Superior temporal gyrus (tissue), 1 donor: ENCODE data around the gene CAPN1.

ENCODE experiments used
- DNase-seq: peaks from one replicate; pipeline ENCODE4 v3.0.0-alpha.2; 2016; ENCODE audit errors: extremely low spot score

Gene CAPN1

DNA sequence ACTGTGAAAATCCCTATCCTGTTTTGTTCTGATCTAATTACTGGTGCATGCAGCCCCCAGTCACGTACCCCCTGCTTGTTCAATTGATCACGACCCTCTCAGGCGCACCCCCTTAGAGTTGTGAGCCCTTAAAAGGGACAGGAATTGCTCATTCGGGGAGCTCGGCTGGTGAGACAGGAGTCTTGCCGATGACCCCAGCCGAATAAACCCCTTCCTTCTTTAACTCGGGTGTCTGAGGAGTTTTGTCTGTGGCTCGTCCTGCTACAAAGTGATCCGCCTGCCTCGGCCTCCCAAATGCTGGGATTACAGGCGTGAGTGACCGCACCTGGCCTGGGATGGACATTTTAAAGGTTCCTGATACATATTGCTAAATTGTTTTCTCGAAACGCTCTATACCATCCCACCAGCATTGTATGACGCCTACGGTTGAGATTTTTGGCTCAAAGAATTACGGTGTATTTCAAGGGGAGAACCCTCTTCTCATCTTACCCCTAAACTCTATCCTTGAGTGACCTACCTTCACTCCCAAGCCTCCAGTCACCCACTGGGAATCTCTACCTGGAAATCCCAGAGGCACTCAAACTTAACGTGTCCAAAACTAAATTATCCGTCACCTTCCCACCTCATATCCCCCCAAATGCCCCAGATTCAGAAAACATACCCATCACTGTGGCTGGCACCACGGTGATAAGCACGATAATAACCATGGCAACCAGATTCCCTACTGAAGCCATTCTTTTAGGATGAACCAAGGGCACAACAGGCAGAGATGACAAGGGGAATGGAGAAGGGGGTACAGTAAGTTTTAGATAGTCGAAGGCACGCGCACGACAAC, 79.2 kb downstream of the CAPN1 start:
- DNase-seq: no peak
